WTC11 (cell line): ENCODE data around the gene COL19A1. TPM values are rescaled to one million over a fixed set of nuclear protein-coding genes. Genes with fewer than 3 reads are reported as not detected.

Experiments used
- ATAC-seq: fragments of 200-7000 bp; cut with Tn5 transposase; 2 replicates; pipeline ENCODE4 v1.10.0; 2021; ENCODE audit warnings: mild to moderate bottlenecking, moderate library complexity
- CTCF ChIA-PET: fragments of 300-600 bp; sonication (Branson Sonifier 250); formaldehyde crosslinking; loops from one replicate; lab custom pipeline; 2021; ENCODE audit warnings: antibody characterized with exemption; lab: Charles Lee
- POLR2A ChIA-PET: fragments of 350-600 bp; sonication (Branson Sonifier 250); formaldehyde crosslinking; loops from one replicate; lab custom pipeline; 2021; ENCODE audit warnings: antibody characterized with exemption; lab: Charles Lee
- DNase-seq: peaks from one replicate; pipeline ENCODE4 v3.0.0; 2021; ENCODE audit warnings: low spot score
- H3K27ac Mint-ChIP-seq: 2 replicates; pipeline ENCODE4 v1.8.0; 2021; ENCODE audit warnings: mixed read lengths
- H3K27me3 Mint-ChIP-seq: 2 replicates; pipeline ENCODE4 v1.8.0; 2021; ENCODE audit warnings: low read depth, mild to moderate bottlenecking, moderate library complexity, mixed read lengths
- H3K36me3 Mint-ChIP-seq: 2 replicates; pipeline ENCODE4 v1.8.0; 2021; ENCODE audit warnings: mixed read lengths
- H3K4me1 Mint-ChIP-seq: 2 replicates; pipeline ENCODE4 v1.8.0; 2022; ENCODE audit warnings: mixed read lengths
- H3K4me3 Mint-ChIP-seq: 2 replicates; pipeline ENCODE4 v1.8.0; 2021; ENCODE audit warnings: mild to moderate bottlenecking, moderate library complexity, mixed read lengths
- H3K9me3 Mint-ChIP-seq: 2 replicates; pipeline ENCODE4 v1.8.0; 2021; ENCODE audit warnings: mixed read lengths
- AFF4 ChIP-seq: sonication (generic); formaldehyde crosslinking; IDR thresholded peaks from 2 replicates; pipeline ENCODE4 v1.8.1; 2023; ENCODE audit warnings: mild to moderate bottlenecking, missing genetic modification reagents, borderline replicate concordance
- ATF2 ChIP-seq: sonication (generic); formaldehyde crosslinking; IDR thresholded peaks from 2 replicates; pipeline ENCODE4 v1.8.1; 2022; ENCODE audit warnings: low read depth, missing genetic modification reagents, borderline replicate concordance
- ELF4 ChIP-seq: sonication (generic); formaldehyde crosslinking; IDR thresholded peaks from 2 replicates; pipeline ENCODE4 v1.8.1; 2022; ENCODE audit warnings: low read depth, mild to moderate bottlenecking, moderate library complexity, missing genetic modification reagents
- JUN ChIP-seq: sonication (generic); formaldehyde crosslinking; IDR thresholded peaks from 2 replicates; pipeline ENCODE4 v1.8.0; 2023; ENCODE audit warnings: mild to moderate bottlenecking, missing genetic modification reagents
- MLX ChIP-seq: sonication (generic); formaldehyde crosslinking; IDR thresholded peaks from 2 replicates; pipeline ENCODE4 v1.8.1; 2023; ENCODE audit warnings: mild to moderate bottlenecking, missing genetic modification reagents, moderate library complexity
- MXD4 ChIP-seq: fragments of 250-450 bp; sonication (Bioruptor Pico); IDR thresholded peaks from 2 replicates; pipeline ENCODE4 v1.8.0; 2021; ENCODE audit warnings: mild to moderate bottlenecking, moderate library complexity, borderline replicate concordance
- TEAD1 ChIP-seq: sonication (generic); formaldehyde crosslinking; IDR thresholded peaks from 2 replicates; pipeline ENCODE4 v1.8.0; 2022; ENCODE audit warnings: mild to moderate bottlenecking, missing genetic modification reagents
- ZBTB21 ChIP-seq: sonication (generic); formaldehyde crosslinking; IDR thresholded peaks from 2 replicates; pipeline ENCODE4 v1.8.1; 2023; ENCODE audit warnings: mild to moderate bottlenecking, missing genetic modification reagents, borderline replicate concordance
- ZNF263 ChIP-seq: sonication (generic); formaldehyde crosslinking; IDR thresholded peaks from 2 replicates; pipeline ENCODE4 v1.8.1; 2022; ENCODE audit warnings: low read depth, mild to moderate bottlenecking, moderate library complexity, missing genetic modification reagents
- ZNF396 ChIP-seq: fragments of 250-450 bp; sonication (Bioruptor Pico); IDR thresholded peaks from 2 replicates; pipeline ENCODE4 v1.8.0; 2021; ENCODE audit warnings: mild to moderate bottlenecking, moderate library complexity, borderline replicate concordance
- ZNF512 ChIP-seq: sonication (generic); formaldehyde crosslinking; IDR thresholded peaks from 2 replicates; pipeline ENCODE4 v1.8.1; 2022; ENCODE audit warnings: missing genetic modification reagents, borderline replicate concordance
- total RNA-seq: library from RNA; stranded (reverse); gene quantifications from 3 replicates; pipeline ENCODE4 v1.2.3, GENCODE V29; 2021
- TF ChIP-seq, protein P1 (sequence below): sonication (generic); formaldehyde crosslinking; conservative IDR thresholded peaks from 2 replicates; pipeline ENCODE4 v1.8.1; 2022; ENCODE audit warnings: mild to moderate bottlenecking, missing genetic modification reagents
- TF ChIP-seq, protein P2 (sequence below): sonication (generic); formaldehyde crosslinking; IDR thresholded peaks from 2 replicates; pipeline ENCODE4 v1.8.0; 2022; ENCODE audit warnings: mild to moderate bottlenecking, missing genetic modification reagents
- TF ChIP-seq, protein P3 (sequence below): sonication (generic); formaldehyde crosslinking; IDR thresholded peaks from 2 replicates; pipeline ENCODE4 v1.8.0; 2022; ENCODE audit warnings: mild to moderate bottlenecking, missing genetic modification reagents
- TF ChIP-seq, protein P4 (sequence below): sonication (generic); formaldehyde crosslinking; IDR thresholded peaks from 2 replicates; pipeline ENCODE4 v1.8.1; 2023; ENCODE audit warnings: mild to moderate bottlenecking, missing genetic modification reagents, moderate library complexity

The COL19A1 gene
- total RNA-seq, 1 experiment from 2014 or later: not detected

DNA sequence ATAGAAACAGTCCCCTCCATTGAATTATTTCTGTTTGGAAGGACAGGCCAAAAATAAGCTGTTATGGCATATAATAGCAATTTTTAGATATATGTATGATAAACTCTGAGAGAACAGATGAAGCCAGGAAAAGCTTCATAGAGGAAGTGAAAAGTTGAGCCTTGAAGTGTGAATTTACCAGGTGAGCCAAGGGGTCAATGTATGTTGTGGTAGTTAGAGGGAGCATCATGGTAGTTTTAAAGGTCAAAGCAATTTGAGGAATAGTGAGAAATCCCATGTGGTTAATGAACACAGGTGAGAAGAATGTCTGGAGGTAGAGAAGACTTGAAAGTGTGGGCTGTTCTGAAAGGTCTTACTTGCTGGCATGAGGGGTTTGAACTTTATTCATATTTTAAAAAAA is 47.0 kb downstream of the COL19A1 start:
- ATAC-seq: no peak
- CTCF ChIA-PET: interaction anchor here (0.6 to 1.5 kb wide), 5 partner anchors 9 to 268 kb away, joined by 3 to 5 read pairs (median 3); no protein-coding TSS in a partner anchor
- Mint-ChIP-seq H3K4me3 (no peak overlapping the region), H3K9me3 (peaks cover 4% of the 10 kb centered on the region), H3K27ac (no peak overlapping the region), H3K4me1 (peaks cover 17% of the 10 kb centered on the region)
- TF ChIP-seq MXD4 (CRISPR knock-in tag): no peak
- TF ChIP-seq, protein P1, sequence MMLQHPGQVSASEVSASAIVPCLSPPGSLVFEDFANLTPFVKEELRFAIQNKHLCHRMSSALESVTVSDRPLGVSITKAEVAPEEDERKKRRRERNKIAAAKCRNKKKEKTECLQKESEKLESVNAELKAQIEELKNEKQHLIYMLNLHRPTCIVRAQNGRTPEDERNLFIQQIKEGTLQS: no peak
- TF ChIP-seq, all 79 proteins: peak for 0
- Mint-ChIP-seq H3K36me3 (no peaks in the 10 kb centered on the region), H3K27me3 (no peaks in the 10 kb centered on the region)
- no peak for DNase-seq
- POLR2A ChIA-PET: interaction anchor here (0.7 kb wide), 1 partner anchor 1831 kb away, joined by 3 read pairs; no protein-coding TSS in a partner anchor

- POLR2A ChIA-PET: no interaction called here
- H3K27ac Mint-ChIP-seq: no peak overlapping the region
These were observed 47.7 kb downstream of the COL19A1 start for GRCh38 chr6:69914015-69914485.

GRCh38 chr6:69915346-69915745 is 49.0 kb downstream of the COL19A1 start:
- H3K9me3 Mint-ChIP-seq: peaks cover 4% of the 10 kb centered on the region
- H3K4me3 Mint-ChIP-seq: no peak overlapping the region
- POLR2A ChIA-PET: no interaction called here
- H3K4me1 Mint-ChIP-seq: peaks cover 17% of the 10 kb centered on the region
- H3K27me3 Mint-ChIP-seq: no peaks in the 10 kb centered on the region
- H3K36me3 Mint-ChIP-seq: no peaks in the 10 kb centered on the region
- H3K27ac Mint-ChIP-seq: no peak overlapping the region
- no peak for ATAC-seq
- TF ChIP-seq ZNF263 (CRISPR knock-in tag) (no peak), MXD4 (CRISPR knock-in tag) (no peak), ZNF512 (CRISPR knock-in tag) (no peak), ZNF396 (CRISPR knock-in tag) (no peak), ELF4 (CRISPR knock-in tag) (no peak), ATF2 (CRISPR knock-in tag) (no peak)
- TF ChIP-seq, protein P2, sequence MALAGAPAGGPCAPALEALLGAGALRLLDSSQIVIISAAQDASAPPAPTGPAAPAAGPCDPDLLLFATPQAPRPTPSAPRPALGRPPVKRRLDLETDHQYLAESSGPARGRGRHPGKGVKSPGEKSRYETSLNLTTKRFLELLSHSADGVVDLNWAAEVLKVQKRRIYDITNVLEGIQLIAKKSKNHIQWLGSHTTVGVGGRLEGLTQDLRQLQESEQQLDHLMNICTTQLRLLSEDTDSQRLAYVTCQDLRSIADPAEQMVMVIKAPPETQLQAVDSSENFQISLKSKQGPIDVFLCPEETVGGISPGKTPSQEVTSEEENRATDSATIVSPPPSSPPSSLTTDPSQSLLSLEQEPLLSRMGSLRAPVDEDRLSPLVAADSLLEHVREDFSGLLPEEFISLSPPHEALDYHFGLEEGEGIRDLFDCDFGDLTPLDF (CRISPR knock-in tag): no peak
- TF ChIP-seq, all 79 proteins: peak for 0
- CTCF ChIA-PET: no interaction called here
- no peak for DNase-seq

More at GRCh38 chr6:69914015-69914485, 47.7 kb downstream of the COL19A1 start:
- DNase-seq (no peak), ATAC-seq (peak; percentile 89)
- H3K4me3 Mint-ChIP-seq: no peak overlapping the region
- H3K27me3 Mint-ChIP-seq: no peaks in the 10 kb centered on the region
- no peaks in the 10 kb centered on the region for H3K36me3 Mint-ChIP-seq
- H3K4me1 Mint-ChIP-seq: peaks cover 17% of the 10 kb centered on the region
- TF ChIP-seq ZNF396 (CRISPR knock-in tag): no peak
- TF ChIP-seq, protein P3, sequence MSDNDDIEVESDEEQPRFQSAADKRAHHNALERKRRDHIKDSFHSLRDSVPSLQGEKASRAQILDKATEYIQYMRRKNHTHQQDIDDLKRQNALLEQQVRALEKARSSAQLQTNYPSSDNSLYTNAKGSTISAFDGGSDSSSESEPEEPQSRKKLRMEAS (CRISPR knock-in tag): no peak
- TF ChIP-seq, all 79 proteins: peak for 0
- CTCF ChIA-PET: interaction anchor here (0.7 to 1.5 kb wide), 3 partner anchors 8 to 267 kb away, joined by 3 to 5 read pairs (median 3); no protein-coding TSS in a partner anchor
- peaks cover 4% of the 10 kb centered on the region for H3K9me3 Mint-ChIP-seq

DNA sequence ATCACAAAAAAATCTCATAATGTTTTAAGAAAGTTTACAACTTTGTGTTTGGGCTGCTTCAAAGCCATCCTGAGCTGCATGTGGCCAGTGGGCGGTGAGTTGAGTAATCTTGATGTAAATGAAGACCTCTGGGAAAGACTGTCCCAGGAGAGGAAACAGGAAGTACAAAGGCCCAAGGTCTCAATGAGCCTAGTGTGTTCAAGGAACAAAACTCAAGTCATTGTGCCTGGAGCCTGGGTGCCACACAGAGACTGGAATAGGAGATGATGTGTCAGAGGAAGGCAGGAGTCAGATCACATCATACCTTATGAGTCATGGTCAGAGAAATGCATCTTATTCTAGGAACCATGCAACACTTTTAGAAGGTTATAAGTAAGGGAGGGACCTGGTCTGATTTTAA is 51.5 kb downstream of the COL19A1 start:
- no peak for DNase-seq
- H3K27me3 Mint-ChIP-seq: no peaks in the 10 kb centered on the region
- peaks cover 4% of the 10 kb centered on the region for H3K9me3 Mint-ChIP-seq
- no peaks in the 10 kb centered on the region for H3K36me3 Mint-ChIP-seq
- peak; percentile 73 for ATAC-seq
- H3K4me3 Mint-ChIP-seq: no peak overlapping the region
- no peak overlapping the region for H3K27ac Mint-ChIP-seq
- ChIA-PET POLR2A (no interaction called here), CTCF (no interaction called here)
- peaks cover 17% of the 10 kb centered on the region for H3K4me1 Mint-ChIP-seq
- TF ChIP-seq, protein P4, sequence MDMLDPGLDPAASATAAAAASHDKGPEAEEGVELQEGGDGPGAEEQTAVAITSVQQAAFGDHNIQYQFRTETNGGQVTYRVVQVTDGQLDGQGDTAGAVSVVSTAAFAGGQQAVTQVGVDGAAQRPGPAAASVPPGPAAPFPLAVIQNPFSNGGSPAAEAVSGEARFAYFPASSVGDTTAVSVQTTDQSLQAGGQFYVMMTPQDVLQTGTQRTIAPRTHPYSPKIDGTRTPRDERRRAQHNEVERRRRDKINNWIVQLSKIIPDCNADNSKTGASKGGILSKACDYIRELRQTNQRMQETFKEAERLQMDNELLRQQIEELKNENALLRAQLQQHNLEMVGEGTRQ (CRISPR knock-in tag): no peak
- TF ChIP-seq JUN (CRISPR knock-in tag): no peak
- no peak for TF ChIP-seq AFF4 (CRISPR knock-in tag)
- TF ChIP-seq TEAD1 (CRISPR knock-in tag): no peak
- no peak for TF ChIP-seq MLX (CRISPR knock-in tag)
- TF ChIP-seq ZBTB21 (CRISPR knock-in tag): no peak
